ENCODE results near the gene MAP2K5.

DNA sequence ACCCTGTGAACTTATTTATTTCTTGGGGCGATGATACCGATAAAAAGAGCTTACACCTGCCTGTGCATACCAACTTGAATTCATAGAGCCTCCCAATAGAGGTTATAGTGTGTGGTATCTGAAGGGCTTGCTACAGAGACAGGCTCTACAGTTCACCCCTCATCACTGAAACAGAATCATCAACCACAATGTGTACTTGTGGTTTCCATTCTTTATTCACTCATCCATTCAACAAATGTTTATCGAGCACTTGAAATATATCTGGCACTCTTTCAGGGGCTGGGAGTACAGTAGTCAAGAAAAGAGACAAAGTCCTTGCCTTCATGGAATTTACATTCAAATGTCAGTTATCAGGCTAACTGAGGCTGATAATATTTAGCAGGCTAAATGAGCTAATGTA lies 148.4 kb downstream of the MAP2K5 start:
- TF ChIP-seq GATA3 (IDR thresholded peaks at IDR 0.05; ENCODE audit: low read depth, low read length): no peak
- TF ChIP-seq GATA2 (IDR thresholded peaks at IDR 0.05; ENCODE audit: low read depth, low read length): no peak

All from SH-SY5Y (cell line).